OCI-LY7 (cell line): Measurements from ENCODE around the gene C1orf210. TPM values are rescaled to one million over a fixed set of nuclear protein-coding genes. Genes with fewer than 3 reads are reported as not detected.

ENCODE experiments used
- BruUV-seq: library from RNA; stranded (reverse); fragments of 400-500 nt; replicated peaks from 2 replicates; lab custom pipeline; 2021; lab: Mats Ljungman, UMichigan
- CTCF ChIA-PET: fragments of 300-600 bp; sonication (Branson Sonifier 250); formaldehyde crosslinking; loops from one replicate; lab custom pipeline; 2022; ENCODE audit warnings: antibody characterized with exemption; ENCODE audit not compliant: unreplicated experiment; lab: Charles Lee
- POLR2A ChIA-PET: fragments of 300-600 bp; sonication (Branson Sonifier 250); formaldehyde crosslinking; loops from one replicate; lab custom pipeline; 2022; ENCODE audit warnings: antibody characterized with exemption; lab: Charles Lee
- DNase-seq: peaks from one replicate; pipeline ENCODE4 v3.0.0-alpha.2; 2015; ENCODE audit warnings: low spot score
- H2AFZ ChIP-seq: fragments of 200-600 bp; sonication (generic), shearing (Covaris generic); 2 replicates; pipeline ENCODE4 v1.6.1; 2014; ENCODE audit warnings: mild to moderate bottlenecking, antibody characterized with exemption, low read length, moderate library complexity
- H3K27ac ChIP-seq: fragments of 200-600 bp; sonication (generic); 2 replicates; pipeline ENCODE4 v1.5.1; 2014; ENCODE audit warnings: mixed run types, low read depth, mild to moderate bottlenecking, moderate library complexity, low read length, inconsistent platforms; ENCODE audit not compliant: poor library complexity, severe bottlenecking
- H3K36me3 ChIP-seq: fragments of 200-600 bp; sonication (generic); 2 replicates; pipeline ENCODE4 v1.6.1; 2014; ENCODE audit warnings: mild to moderate bottlenecking, antibody characterized with exemption, low read length, moderate library complexity, mixed read lengths; ENCODE audit not compliant: insufficient read depth
- H3K4me1 ChIP-seq: fragments of 200-600 bp; sonication (generic); 2 replicates; pipeline ENCODE4 v1.5.1; 2014; ENCODE audit warnings: mild to moderate bottlenecking, low read length; ENCODE audit not compliant: insufficient read depth, poor library complexity, severe bottlenecking
- H3K4me2 ChIP-seq: fragments of 200-600 bp; sonication (generic); 2 replicates; pipeline ENCODE4 v1.6.1; 2014; ENCODE audit warnings: mild to moderate bottlenecking, low read length
- H3K4me3 ChIP-seq: fragments of 200-600 bp; sonication (generic); 2 replicates; pipeline ENCODE4 v1.5.1; 2014; ENCODE audit warnings: mild to moderate bottlenecking, low read depth, low read length; ENCODE audit not compliant: poor library complexity, severe bottlenecking
- H3K79me2 ChIP-seq: fragments of 200-600 bp; sonication (generic); 2 replicates; pipeline ENCODE4 v1.6.1; 2016; ENCODE audit warnings: low read depth, mild to moderate bottlenecking, low read length, moderate library complexity, mixed read lengths; ENCODE audit not compliant: insufficient read depth
- H3K9me2 ChIP-seq: fragments of 200-600 bp; sonication (generic); 2 replicates; pipeline ENCODE4 v1.6.1; 2016; ENCODE audit warnings: mild to moderate bottlenecking, low read length, mixed read lengths; ENCODE audit not compliant: insufficient read depth
- H3K9me3 ChIP-seq: fragments of 200-600 bp; sonication (generic); 2 replicates; pipeline ENCODE4 v1.6.1; 2014; ENCODE audit warnings: mild to moderate bottlenecking, mixed run types, low read length, mixed read lengths
- H4K20me1 ChIP-seq: fragments of 200-600 bp; sonication (generic); 2 replicates; pipeline ENCODE4 v1.6.1; 2014; ENCODE audit warnings: mild to moderate bottlenecking, antibody characterized with exemption, low read length, moderate library complexity, mixed read lengths; ENCODE audit not compliant: insufficient read depth
- EZH2phosphoT487 ChIP-seq: fragments of 200-600 bp; sonication (generic); IDR thresholded peaks from 2 replicates; pipeline ENCODE4 v1.6.1; 2018; ENCODE audit warnings: low read depth, borderline replicate concordance, mild to moderate bottlenecking, mixed run types, antibody characterized with exemption, low read length, moderate library complexity, mixed read lengths
- intact Hi-C: fragments of 100-400 bp; cut with micrococcal nuclease; formaldehyde crosslinking; loops from one replicate; pipeline ENCODE4 v1.10.0; 2022; ENCODE audit not compliant: unreplicated experiment
- total RNA-seq, 2 experiments: library from RNA; depleted of rRNA in 1 of 2; stranded (reverse); fragments of >200 nt in 1 of 2; shearing (Covaris generic) in 1 of 2; gene quantifications; 2 replicates each; pipeline ENCODE4 v1.2.3, GENCODE V29; 2014 to 2022
- TF ChIP-seq, protein P1 (sequence below): fragments of 200-600 bp; sonication (generic); conservative IDR thresholded peaks from 2 replicates; pipeline ENCODE4 v1.5.1; 2014; ENCODE audit warnings: mild to moderate bottlenecking, antibody characterized with exemption, low read length, moderate library complexity, mixed read lengths

The C1orf210 gene
- total RNA-seq, 2 experiments from 2014 or later: not detected

DNA sequence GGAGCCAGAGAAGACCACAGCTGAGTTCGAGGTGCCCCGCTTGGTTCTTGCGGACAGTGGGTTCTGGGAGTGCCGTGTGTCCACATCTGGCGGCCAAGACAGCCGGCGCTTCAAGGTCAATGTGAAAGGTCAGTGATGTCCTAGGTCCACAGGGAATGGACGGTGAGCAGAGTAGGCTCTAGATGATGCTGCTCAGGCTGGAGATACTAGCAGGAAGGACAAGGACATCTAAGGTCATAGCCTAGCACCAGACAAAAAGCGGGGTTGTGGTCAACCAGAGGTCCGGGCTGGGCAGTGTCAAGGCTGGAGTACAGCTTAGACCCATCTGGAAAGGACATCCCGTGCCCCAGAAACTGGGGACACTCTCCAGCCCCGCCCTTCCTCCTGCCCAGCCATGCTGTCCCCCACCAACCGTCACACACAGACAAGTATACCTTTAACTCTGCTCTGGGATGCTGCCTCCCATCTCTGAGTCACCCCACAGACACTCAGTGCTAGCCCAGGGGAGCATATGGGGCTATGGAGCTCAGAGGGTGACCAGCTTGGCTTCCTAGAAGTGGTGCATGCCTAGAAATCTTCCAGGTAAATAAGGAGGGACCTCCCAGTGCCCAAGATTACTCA lies 24.1 kb upstream of the C1orf210 start:
- CTCF ChIA-PET: no interaction called here
- H4K20me1 ChIP-seq: no peaks in the 10 kb centered on the region
- no peak overlapping the region for H2AFZ ChIP-seq
- H3K9me2 ChIP-seq: no peaks in the 10 kb centered on the region
- H3K4me1 ChIP-seq: peaks cover 13% of the 10 kb centered on the region
- no peaks in the 10 kb centered on the region for H3K9me3 ChIP-seq
- POLR2A ChIA-PET: no interaction called here
- no peak overlapping the region for H3K4me3 ChIP-seq
- TF ChIP-seq, protein P1, sequence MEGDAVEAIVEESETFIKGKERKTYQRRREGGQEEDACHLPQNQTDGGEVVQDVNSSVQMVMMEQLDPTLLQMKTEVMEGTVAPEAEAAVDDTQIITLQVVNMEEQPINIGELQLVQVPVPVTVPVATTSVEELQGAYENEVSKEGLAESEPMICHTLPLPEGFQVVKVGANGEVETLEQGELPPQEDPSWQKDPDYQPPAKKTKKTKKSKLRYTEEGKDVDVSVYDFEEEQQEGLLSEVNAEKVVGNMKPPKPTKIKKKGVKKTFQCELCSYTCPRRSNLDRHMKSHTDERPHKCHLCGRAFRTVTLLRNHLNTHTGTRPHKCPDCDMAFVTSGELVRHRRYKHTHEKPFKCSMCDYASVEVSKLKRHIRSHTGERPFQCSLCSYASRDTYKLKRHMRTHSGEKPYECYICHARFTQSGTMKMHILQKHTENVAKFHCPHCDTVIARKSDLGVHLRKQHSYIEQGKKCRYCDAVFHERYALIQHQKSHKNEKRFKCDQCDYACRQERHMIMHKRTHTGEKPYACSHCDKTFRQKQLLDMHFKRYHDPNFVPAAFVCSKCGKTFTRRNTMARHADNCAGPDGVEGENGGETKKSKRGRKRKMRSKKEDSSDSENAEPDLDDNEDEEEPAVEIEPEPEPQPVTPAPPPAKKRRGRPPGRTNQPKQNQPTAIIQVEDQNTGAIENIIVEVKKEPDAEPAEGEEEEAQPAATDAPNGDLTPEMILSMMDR: no peak
- no peak for TF ChIP-seq EZH2phosphoT487
- intact Hi-C loops: no loop called here
- no peaks in the 10 kb centered on the region for H3K36me3 ChIP-seq
- H3K79me2 ChIP-seq: no peaks in the 10 kb centered on the region
- DNase-seq: no peak
- H3K4me2 ChIP-seq: no peak overlapping the region
- no peak overlapping the region for H3K27ac ChIP-seq
- no TSS peak for BruUV-seq

DNA sequence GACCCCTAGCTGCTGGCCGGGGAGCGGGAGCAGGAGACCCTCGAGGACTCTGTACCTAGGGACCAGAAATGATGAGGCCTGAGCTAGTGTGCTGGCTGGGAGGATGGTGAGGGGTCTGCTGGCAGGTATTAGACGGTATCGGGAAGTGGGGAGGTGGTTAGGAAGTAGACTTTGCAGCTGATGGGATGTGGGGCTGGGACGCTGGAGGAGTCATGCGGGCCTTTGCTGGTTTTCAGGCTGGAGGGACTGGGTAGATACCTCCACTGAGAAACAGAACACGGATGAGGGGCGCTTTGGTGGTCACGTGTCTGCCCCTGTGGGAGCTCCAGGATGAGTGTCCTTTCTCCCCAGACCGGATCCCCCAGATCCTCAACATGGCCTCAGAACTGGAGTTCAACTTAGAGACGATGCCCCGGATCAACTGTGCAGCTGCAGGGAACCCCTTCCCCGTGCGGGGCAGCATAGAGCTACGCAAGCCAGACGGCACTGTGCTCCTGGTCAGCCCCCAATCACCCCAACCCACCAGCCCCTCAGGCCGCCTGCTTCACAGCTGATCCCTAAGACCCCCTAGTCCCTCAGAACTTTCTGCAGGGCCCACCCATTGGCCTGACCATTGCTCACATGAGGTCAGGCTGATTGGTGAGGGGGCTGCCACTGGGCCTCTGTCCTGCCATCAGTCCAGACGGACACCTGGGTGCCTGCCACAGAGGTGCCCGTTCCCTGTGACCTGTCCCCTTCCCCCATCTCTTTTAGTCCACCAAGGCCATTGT lies 23.4 kb upstream of the C1orf210 start:
- CTCF ChIA-PET: no interaction called here

More for the DNA sequence above, 23.4 kb upstream of the C1orf210 start:
- H3K79me2 ChIP-seq: no peaks in the 10 kb centered on the region
- H3K36me3 ChIP-seq: no peaks in the 10 kb centered on the region
- no TSS peak for BruUV-seq
- H3K4me3 ChIP-seq: no peak overlapping the region
- no peak overlapping the region for H3K27ac ChIP-seq
- H3K9me3 ChIP-seq: no peaks in the 10 kb centered on the region
- no peak overlapping the region for H3K4me2 ChIP-seq
- no peak overlapping the region for H2AFZ ChIP-seq
- no peak for TF ChIP-seq EZH2phosphoT487
- TF ChIP-seq, protein P1: no peak
- peaks cover 13% of the 10 kb centered on the region for H3K4me1 ChIP-seq
- no peak for DNase-seq
- H4K20me1 ChIP-seq: no peaks in the 10 kb centered on the region
- POLR2A ChIA-PET: interaction anchor here (0.6 kb wide), 1 partner anchor 17 kb away, joined by 4 read pairs; no protein-coding TSS in a partner anchor
- no peaks in the 10 kb centered on the region for H3K9me2 ChIP-seq
- intact Hi-C loops: no loop called here
